NCI-H2107 (cell line): ENCODE measurements around the gene TMPRSS13.

Source experiments
- DNase-seq: peaks from one replicate; lab custom pipeline; 2025; lab: John Stamatoyannopoulos, UW

Gene TMPRSS13

DNA sequence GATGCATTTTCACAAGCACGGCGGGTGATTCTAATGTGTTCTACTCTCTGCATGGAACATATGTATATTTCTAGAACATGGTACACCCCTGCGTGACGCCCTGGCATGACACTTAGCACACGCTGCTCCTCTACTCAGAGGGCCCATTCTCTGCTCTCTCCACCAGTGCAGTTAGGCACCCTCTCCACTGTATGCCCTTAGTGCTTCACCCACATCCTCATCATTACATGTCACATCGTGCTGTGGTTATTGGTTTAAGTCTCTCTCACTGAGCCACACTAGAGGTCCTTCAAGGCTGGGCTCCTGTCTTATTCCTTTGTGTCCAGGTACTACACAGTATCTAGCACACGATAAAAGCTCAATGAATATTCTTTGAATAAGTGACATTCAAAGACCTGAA, 16.7 kb downstream of the TMPRSS13 start:
- DNase-seq = no peak

GRCh38 chr11:117911694-117912093, 17.5 kb downstream of the TMPRSS13 start:
- DNase-seq = no peak

DNA sequence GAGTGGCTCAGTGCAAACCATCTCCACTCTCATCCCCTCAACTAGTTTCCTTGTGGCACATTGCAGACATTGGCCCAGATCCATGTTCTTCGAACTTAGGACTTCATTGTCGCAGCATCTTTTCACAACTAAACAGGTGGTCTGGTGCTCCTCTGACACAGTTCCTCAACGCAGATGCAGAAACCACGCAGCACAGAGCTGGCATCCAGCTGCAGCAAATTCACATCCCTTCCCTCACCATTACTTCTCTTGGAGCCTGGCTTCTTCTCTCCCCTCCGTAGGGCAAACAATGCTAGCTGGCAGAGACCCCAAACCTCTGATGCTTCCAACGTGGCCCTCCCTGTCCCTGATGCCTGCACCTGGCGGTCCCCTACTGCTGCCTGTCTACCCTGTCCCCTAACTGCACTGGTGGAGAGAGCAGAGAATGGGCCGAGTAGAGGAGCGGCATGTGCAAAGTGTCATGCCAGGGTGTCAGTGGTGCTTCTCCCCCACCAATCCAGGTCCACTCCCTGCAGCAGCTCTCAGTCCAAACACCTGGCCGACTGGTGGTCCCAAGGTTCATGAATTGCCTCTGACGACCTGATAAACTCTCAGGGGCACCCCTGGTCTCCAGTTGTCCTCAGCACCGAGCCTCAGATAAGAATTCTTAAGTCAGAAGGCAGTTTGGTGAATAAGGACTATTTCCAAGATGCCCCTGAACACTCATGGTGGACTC, 18.1 kb downstream of the TMPRSS13 start:
- no peak for DNase-seq

- DNase-seq = no peak
Measured at GRCh38 chr11:117910525-117910924, 18.7 kb downstream of the TMPRSS13 start.

DNA sequence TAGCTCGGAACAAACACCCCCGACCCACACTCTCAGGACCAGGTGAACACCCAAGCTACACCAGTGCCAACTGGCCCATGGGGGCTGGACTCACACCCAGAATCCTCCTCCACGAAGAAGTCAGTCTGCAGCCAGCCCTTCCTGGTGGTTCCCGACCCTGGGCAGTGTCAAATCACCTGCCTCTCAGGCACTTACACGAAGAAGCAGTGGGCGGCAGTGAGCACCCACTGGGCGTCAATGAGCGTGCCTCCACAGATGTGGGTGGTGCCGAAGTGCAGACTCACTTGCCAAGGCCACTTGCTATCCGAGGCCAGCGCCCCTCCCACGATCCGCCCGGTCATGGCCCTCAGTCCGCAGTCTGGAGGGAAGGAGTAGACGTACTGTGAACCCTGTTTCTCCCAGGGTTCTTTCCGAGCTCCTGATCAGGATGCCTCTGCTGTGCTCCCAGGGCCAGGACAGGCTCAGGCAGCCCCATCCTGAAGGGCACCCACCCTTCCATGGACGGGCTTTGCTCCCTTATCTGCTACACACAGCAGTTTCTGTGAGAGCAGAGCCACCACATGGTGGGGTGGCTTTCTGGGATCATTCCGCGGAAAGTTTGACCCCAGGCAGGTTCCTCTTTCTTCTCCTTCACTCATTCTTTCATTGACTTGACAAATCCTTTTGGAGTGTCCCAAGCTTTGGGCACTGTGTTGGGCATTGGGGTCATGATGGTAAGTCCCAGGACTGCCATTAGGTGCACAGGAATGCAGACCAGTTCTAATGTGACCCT, 19.4 kb downstream of the TMPRSS13 start:
- DNase-seq = no peak

DNA sequence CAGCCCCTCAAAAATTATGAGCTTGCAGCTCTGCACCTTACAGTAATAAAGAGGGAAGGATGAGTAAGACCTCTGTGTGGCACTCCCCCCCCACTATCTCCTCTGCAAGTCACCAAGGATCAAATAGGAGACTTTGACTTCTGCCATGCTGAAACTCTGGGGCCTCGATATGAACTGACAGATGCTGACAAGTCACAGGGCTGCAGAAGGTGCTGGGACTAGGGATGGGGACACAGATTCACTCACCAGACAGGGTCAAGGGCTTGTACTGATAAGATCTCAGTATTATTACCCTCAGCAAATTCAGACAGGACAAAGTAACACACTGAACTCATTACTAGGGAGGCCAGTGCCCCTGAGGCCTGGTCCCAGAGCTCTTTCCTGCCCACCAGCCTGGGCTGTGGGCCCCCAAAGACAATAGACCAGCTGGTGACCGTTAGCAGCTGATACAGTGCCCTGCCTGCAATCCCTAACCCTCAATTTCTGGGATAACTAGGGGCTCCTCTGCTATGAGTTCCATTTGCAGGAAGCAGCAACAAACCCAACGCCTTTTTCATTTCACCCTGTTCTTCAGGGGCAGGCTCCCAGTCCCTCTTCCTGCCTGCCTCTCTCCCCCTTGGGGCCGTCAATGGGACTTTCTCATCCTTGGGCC, 20.1 kb downstream of the TMPRSS13 start:
- no peak for DNase-seq

- DNase-seq = no peak
Measured at GRCh38 chr11:117908109-117908895, 20.9 kb downstream of the TMPRSS13 start.

DNA sequence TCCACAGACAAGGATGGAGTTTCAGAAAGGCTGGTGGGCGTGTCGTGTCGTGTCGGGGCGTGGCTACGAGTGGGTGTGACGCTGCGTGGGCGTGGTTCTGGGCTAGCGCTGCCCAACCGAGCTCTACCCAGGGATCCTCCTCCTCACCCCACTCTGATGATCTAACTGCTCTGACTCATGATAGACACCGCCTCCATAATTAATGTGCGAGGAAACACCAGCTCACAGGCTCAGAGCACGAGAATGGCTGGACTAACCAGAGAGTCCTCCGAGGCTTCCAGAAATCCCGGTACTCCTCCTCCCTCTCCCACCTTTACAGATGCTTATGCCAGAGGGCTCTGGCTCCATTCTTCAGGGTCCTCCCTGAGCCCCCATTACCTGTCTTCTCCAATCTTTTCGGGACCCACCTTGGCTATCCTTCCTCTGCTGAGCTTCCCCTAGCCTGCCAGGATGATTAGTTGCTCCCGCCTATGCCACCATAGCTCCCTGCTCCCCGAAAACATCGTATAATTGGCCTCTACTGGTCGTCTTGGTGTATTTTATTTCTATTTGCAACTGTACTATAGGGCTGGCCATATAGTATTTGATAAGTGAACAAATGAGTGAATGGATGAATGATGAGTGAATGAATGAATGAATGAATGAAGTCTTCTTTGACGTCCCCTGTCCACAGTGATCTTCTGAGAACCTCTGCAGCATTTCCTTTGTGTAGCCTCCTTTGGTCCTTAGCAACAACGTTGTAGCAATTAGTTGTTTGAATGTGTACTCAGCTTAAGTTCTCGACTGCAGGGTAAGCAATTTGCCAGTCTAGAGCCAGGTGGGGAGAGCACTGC, 21.7 kb downstream of the TMPRSS13 start:
- DNase-seq = peak; percentile 92

DNA sequence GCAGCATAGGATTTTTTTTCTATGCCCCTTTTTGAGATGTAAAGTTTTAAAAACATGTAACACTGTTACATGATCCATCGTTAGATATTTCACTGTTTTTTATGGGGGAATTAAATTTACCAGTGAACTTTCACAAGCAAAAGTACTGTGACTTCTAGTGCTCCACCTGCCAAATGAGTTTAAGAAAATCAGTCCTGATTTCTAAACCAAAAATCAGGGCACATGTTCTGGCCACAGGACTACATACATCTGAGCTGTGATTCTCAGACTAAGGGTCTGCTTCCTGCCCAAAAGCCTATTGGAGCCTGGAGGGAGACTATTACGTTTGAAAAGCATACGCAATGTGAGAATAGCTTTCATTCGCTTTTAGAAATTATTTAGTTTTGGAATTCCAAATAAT, 22.5 kb downstream of the TMPRSS13 start:
- DNase-seq = no peak

DNA sequence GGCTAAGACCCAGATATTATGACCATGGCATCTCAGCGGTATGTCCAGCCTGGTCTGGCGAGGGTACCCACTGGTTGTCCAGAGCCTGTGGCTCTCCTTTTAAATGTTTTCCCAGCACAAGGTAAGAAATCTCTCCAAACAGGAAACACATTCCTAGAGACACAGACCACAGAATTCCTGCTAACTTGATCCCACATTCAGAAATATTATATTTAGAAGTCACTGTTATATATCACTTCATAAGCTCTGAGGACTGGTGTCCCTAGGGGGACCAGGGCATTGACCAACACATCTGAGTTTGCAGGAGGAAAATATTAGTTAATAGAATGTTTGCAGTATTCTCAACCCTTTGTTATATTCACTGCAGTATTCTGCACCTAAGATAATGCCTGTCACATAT, 23.1 kb downstream of the TMPRSS13 start:
- no peak for DNase-seq

DNA sequence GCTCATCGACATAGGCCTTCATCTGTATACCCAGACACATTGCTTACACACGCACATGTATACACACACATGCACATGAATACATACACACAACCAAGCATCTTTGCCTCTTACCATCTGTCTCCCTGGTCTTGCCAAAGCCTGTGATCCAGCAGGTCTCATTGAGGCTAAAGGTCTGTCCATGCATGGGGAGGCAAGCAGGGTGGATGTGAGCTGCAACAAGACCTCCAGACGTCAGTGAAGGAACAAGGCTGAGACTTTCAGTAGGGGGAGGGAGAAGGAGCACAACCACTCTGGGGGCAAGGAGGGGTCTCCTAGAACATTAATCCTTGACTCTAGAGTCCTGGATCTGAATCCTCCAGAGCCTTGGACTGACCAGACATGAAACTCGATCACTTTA, 23.7 kb downstream of the TMPRSS13 start:
- DNase-seq = no peak

DNA sequence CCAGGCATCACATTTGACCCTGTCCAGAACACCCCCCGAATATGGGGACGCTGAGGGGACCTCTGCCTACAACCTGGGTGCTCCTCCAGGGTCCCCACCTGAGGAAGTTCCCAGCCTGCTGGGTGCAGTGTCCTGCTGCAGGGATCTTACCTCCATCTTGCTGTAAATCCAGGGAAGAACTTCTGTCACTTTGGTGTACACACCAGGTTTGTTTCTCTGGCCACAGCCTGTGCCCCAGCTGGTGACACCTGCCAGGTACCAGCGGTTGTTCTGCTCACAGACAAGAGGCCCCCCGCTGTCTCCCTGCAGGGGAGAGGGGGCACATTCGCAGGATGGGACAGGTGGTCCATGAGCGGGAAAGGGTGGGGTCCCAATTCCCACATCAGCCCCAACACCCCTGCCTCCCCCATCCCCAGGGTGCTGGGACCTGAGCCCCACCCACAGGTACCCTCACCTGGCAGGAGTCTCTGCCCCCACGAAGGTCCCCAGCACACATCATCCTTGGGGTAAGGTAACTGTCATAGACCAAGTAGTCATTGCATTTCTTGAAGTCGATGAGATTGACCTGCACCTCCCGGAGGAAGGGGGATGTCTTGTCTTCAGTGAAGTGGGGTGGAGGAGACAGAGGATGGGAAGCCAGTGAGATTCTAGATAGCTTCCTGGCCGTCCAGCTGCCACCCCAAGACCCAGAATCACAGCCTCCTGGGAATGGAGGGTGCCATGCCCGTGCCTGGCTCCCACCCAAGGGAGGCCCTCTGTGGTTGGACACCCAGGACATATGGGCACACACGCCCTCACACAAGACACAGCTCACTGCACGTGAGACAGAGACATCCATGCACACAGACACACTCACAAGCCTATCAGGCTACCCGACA, 25.5 kb downstream of the TMPRSS13 start:
- DNase-seq = no peak

DNA sequence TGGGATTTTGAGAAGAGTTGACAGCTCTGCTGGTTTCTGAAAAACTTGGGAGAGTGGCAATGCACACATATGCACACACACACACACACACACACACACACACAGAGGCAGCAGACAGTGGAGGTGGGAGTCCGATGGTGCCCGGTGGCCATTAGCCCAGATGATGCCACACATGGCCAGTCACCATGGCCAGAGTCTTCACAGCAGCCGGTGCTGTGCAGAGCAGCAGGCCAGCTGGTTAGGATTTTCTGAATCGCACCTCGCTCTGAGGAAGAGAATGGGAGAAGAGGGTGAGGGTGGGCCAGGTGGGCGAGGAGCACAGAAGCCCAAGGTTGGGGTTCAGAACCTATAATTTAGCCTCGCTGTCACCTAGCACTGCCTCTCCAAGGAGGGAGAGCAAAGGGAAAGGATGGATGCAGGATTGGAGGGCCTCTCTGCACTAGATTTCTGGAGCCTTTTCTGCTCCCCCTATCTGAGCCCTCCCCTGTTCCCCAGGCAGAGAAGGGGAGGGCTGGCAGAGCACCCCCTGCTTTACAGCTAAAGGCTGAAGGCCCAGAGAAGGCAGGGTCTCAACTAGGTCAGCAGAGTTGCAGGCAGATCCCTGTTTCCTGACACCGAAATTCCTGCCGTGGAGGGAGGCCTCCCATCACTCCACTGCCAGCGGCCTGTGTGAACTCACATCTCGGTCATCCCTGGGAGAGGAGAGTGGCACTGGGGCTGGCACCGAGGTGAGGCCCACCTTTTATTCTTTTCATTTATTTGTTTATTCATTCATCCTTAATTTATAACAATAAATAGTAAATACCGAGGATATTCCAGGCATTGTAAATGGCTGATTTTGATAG, 27.0 kb downstream of the TMPRSS13 start:
- DNase-seq = no peak

DNA sequence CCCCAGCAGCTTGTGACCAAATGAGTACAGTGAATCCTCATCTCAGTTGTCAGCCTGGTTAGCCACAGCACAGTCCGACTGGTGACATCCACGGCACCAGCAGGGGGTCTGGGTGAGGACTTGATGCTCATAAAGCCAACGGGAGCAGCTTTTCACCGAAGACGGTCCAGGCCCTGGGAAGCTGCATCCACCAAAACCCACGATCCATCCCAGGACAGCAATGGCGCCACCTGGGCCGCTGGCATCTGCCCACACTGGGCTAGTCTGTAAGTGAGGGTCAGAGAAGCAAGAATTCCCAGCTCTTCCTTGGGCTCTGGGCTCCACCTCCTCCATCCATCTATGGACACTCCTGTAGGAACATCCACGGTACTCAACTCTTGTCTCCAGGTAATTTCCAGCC, 27.6 kb downstream of the TMPRSS13 start:
- DNase-seq = no peak

DNA sequence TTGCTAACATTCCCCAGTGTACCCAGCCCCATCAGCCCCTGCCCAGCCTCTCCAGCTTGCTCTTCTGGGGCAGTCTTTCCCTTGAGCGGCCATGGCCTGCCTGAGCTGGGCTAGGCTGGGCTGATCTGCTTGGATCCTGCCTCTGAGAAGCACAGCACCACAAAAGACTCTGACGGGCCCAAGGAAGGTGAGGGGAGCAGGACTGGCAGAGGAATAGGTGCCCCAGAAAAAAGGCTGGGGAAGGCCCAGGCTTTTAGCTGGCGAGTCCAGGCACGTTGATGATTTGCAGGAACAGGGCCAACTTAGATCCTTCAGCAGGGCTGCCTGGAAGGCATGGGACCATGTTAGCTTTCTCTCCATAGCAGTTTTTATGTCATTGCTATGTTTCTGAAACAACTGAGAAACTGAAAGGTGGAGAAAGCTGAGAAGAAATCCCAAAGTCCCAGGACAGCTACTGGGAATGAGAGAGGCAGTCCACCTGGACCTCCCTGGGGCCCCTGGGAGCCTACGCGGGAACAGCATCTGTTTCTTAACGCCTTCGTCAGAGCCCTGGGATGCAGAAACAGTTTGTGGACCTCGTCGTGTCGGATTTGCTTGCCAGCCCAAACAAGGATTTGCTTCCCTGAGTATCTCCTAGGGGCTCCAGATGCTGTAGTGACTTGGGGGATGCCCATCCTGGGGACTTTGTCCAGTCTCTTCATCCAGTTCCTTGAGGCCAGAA, 28.3 kb downstream of the TMPRSS13 start:
- no peak for DNase-seq

GRCh38 chr11:117900121-117900648, 29.0 kb downstream of the TMPRSS13 start:
- DNase-seq = no peak

DNA sequence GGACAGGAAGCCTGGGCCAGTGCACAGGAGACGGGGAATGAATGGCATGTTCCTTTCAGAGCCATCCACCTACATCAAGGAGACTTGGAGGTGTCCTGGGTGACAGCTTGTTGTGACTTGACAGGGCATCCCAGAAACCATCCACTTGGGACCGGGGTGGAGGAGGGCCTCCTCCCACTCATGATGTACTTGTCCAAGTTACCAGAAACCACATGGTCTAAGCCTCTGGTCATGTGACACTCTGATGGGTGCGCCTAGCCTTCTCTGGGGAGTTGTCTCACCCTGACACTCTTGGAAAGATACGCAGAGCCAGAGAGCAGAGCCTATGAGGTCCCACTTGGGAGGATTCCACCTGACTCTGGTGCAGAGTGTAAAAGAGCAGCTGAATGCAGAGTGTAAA, 31.1 kb downstream of the TMPRSS13 start:
- no peak for DNase-seq

DNA sequence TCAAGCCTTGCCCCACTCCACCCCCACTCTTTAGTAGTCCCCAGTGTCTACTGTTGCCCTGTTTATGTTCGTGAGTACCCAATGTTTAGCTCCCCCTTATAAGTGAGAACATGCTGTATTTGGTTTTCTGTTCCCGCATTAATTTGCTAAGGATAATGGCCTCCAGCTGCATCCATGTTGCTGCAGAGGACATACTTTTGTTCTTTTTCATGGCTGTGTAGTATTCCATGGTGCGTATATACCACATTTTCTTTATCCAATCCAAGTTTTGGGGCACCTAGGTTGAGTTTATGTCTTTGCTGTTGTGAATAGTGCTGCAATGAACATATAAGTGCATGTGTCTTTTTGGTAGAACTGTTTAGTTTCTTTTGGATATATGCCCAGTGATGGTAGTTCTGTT, 36.6 kb downstream of the TMPRSS13 start:
- DNase-seq = no peak

DNA sequence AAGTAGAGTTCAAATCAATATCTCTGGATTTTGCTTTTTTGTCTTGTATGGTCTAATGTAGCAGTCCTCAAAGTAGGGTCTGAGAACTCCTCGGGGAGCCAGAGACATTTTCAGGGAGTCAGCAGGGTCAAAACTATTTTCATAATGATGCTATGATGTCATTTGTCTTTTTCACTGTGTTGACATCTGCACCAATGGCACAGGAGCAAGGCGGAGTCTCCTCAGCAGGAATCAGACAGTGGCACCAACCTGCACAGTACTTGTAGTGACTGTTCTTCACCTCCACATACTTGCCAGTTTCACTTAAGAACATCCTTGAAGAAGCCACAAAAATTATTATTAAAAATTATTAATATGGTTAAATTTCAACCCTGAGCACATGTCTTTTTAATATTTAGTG, 37.8 kb downstream of the TMPRSS13 start:
- DNase-seq = no peak
